ENCODE data around the gene UPF2.

Gene UPF2

GRCh38 chr10:11959966-11960365, 82.6 kb downstream of the UPF2 start:
- peaks cover 12% of the 10 kb centered on the region for H3K36me3 ChIP-seq (ENCODE audit: insufficient read depth, low read length)
- H3K27ac ChIP-seq (ENCODE audit: low read depth, low read length): no peak overlapping the region
- H3K4me1 ChIP-seq (ENCODE audit: control insufficient read depth, insufficient read depth, low read length, unreplicated experiment): no peaks in the 10 kb centered on the region
- no peaks in the 10 kb centered on the region for H3K27me3 ChIP-seq (ENCODE audit: insufficient read depth, low read length)
- H3K4me3 ChIP-seq (ENCODE audit: low read depth, low read length): no peak overlapping the region
- H3K79me2 ChIP-seq (ENCODE audit: control insufficient read depth, insufficient read depth, low read length, unreplicated experiment): no peaks in the 10 kb centered on the region
- H2AFZ ChIP-seq (ENCODE audit: low read length, unreplicated experiment): no peak overlapping the region

DNA sequence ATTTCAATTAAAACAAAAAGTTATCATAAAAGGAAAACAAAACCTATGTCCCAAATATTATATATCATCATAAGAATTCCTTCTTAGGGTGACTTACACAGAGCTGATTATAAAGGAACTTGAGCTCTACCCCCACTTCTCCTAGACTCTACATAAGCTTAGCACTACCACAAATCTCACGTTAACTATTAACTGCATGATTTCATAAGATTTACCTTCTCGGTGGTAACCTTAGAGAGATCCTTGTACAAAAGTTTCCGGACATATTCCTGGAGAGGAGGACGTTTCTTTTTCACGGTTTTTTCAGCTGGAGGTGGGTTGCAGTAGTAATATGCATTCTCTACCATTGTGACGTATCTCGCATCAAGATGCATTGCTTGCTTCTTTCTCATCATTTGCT, 83.7 kb downstream of the UPF2 start:
- Histone ChIP-seq H3K4me3 (ENCODE audit: low read depth, low read length) (no peak overlapping the region), H2AFZ (ENCODE audit: low read length, unreplicated experiment) (no peak overlapping the region), H3K27ac (ENCODE audit: low read depth, low read length) (no peak overlapping the region), H3K4me1 (ENCODE audit: control insufficient read depth, insufficient read depth, low read length, unreplicated experiment) (no peaks in the 10 kb centered on the region), H3K79me2 (ENCODE audit: control insufficient read depth, insufficient read depth, low read length, unreplicated experiment) (no peaks in the 10 kb centered on the region), H3K27me3 (ENCODE audit: insufficient read depth, low read length) (no peaks in the 10 kb centered on the region), H3K36me3 (ENCODE audit: insufficient read depth, low read length) (peaks cover 7% of the 10 kb centered on the region)

DNA sequence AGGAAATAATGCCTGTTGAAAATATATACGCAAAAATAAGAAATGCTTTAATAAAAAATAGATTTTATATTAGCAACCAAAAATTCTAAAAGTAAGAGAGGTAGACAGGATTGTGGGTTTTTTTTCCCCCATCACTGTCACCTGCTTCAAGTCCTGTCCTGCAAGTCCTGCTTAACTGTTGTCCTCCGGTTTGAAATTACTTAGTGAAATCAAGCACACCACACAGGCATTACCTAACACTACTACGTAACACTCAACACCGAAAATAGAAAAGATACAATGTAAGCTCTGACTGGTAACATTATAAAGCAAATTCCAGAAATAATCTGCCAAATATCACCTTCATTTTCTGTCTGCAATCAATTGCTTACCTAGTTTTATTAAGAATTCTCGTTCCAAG, 90.9 kb downstream of the UPF2 start:
- Histone ChIP-seq H3K27ac (ENCODE audit: low read depth, low read length) (no peak overlapping the region), H3K4me1 (ENCODE audit: control insufficient read depth, insufficient read depth, low read length, unreplicated experiment) (no peaks in the 10 kb centered on the region), H3K36me3 (ENCODE audit: insufficient read depth, low read length) (peaks cover 15% of the 10 kb centered on the region; the same call in 1 of the 2 replicates), H3K79me2 (ENCODE audit: control insufficient read depth, insufficient read depth, low read length, unreplicated experiment) (no peaks in the 10 kb centered on the region), H3K4me3 (ENCODE audit: low read depth, low read length) (no peak overlapping the region), H3K27me3 (ENCODE audit: insufficient read depth, low read length) (no peaks in the 10 kb centered on the region), H2AFZ (ENCODE audit: low read length, unreplicated experiment) (no peak overlapping the region)

GRCh38 chr10:11950325-11951018, 92.1 kb downstream of the UPF2 start:
- H3K36me3 ChIP-seq (ENCODE audit: insufficient read depth, low read length): peaks cover 9% of the 10 kb centered on the region; the same call in 1 of the 2 replicates
- H3K4me3 ChIP-seq (ENCODE audit: low read depth, low read length): no peak overlapping the region
- H2AFZ ChIP-seq (ENCODE audit: low read length, unreplicated experiment): no peak overlapping the region
- H3K4me1 ChIP-seq (ENCODE audit: control insufficient read depth, insufficient read depth, low read length, unreplicated experiment): no peaks in the 10 kb centered on the region
- H3K27me3 ChIP-seq (ENCODE audit: insufficient read depth, low read length): no peaks in the 10 kb centered on the region
- no peaks in the 10 kb centered on the region for H3K79me2 ChIP-seq (ENCODE audit: control insufficient read depth, insufficient read depth, low read length, unreplicated experiment)
- no peak overlapping the region for H3K27ac ChIP-seq (ENCODE audit: low read depth, low read length)

- Histone ChIP-seq H3K79me2 (ENCODE audit: control insufficient read depth, insufficient read depth, low read length, unreplicated experiment) (no peaks in the 10 kb centered on the region), H3K36me3 (ENCODE audit: insufficient read depth, low read length) (peaks cover 7% of the 10 kb centered on the region; the same call in 1 of the 2 replicates), H3K27me3 (ENCODE audit: insufficient read depth, low read length) (no peaks in the 10 kb centered on the region), H3K27ac (ENCODE audit: low read depth, low read length) (no peak overlapping the region), H3K4me1 (ENCODE audit: control insufficient read depth, insufficient read depth, low read length, unreplicated experiment) (no peaks in the 10 kb centered on the region), H3K4me3 (ENCODE audit: low read depth, low read length) (no peak overlapping the region), H2AFZ (ENCODE audit: low read length, unreplicated experiment) (no peak overlapping the region)
Observed at GRCh38 chr10:11949152-11949551, 93.5 kb downstream of the UPF2 start.

GRCh38 chr10:11946652-11947051, 96.0 kb downstream of the UPF2 start:
- no peaks in the 10 kb centered on the region for H3K79me2 ChIP-seq (ENCODE audit: control insufficient read depth, insufficient read depth, low read length, unreplicated experiment)
- H2AFZ ChIP-seq (ENCODE audit: low read length, unreplicated experiment): no peak overlapping the region
- H3K36me3 ChIP-seq (ENCODE audit: insufficient read depth, low read length): peaks cover 19% of the 10 kb centered on the region
- H3K27ac ChIP-seq (ENCODE audit: low read depth, low read length): no peak overlapping the region
- H3K4me1 ChIP-seq (ENCODE audit: control insufficient read depth, insufficient read depth, low read length, unreplicated experiment): no peaks in the 10 kb centered on the region
- H3K27me3 ChIP-seq (ENCODE audit: insufficient read depth, low read length): no peaks in the 10 kb centered on the region
- no peak overlapping the region for H3K4me3 ChIP-seq (ENCODE audit: low read depth, low read length)

GRCh38 chr10:11936389-11937152, 106.0 kb downstream of the UPF2 start:
- no peaks in the 10 kb centered on the region for H3K79me2 ChIP-seq (ENCODE audit: control insufficient read depth, insufficient read depth, low read length, unreplicated experiment)
- no peak overlapping the region for H3K4me3 ChIP-seq (ENCODE audit: low read depth, low read length)
- H3K27me3 ChIP-seq (ENCODE audit: insufficient read depth, low read length): no peaks in the 10 kb centered on the region
- no peak overlapping the region for H2AFZ ChIP-seq (ENCODE audit: low read length, unreplicated experiment)
- H3K27ac ChIP-seq (ENCODE audit: low read depth, low read length): no peak overlapping the region
- peaks cover 8% of the 10 kb centered on the region for H3K36me3 ChIP-seq (ENCODE audit: insufficient read depth, low read length)
- H3K4me1 ChIP-seq (ENCODE audit: control insufficient read depth, insufficient read depth, low read length, unreplicated experiment): no peaks in the 10 kb centered on the region

GRCh38 chr10:11934262-11934661, 108.3 kb downstream of the UPF2 start:
- H3K36me3 ChIP-seq (ENCODE audit: insufficient read depth, low read length): peaks cover 15% of the 10 kb centered on the region
- H3K4me1 ChIP-seq (ENCODE audit: control insufficient read depth, insufficient read depth, low read length, unreplicated experiment): no peaks in the 10 kb centered on the region
- no peak overlapping the region for H2AFZ ChIP-seq (ENCODE audit: low read length, unreplicated experiment)
- H3K27me3 ChIP-seq (ENCODE audit: insufficient read depth, low read length): no peaks in the 10 kb centered on the region
- H3K79me2 ChIP-seq (ENCODE audit: control insufficient read depth, insufficient read depth, low read length, unreplicated experiment): no peaks in the 10 kb centered on the region
- H3K27ac ChIP-seq (ENCODE audit: low read depth, low read length): no peak overlapping the region
- no peak overlapping the region for H3K4me3 ChIP-seq (ENCODE audit: low read depth, low read length)

DNA sequence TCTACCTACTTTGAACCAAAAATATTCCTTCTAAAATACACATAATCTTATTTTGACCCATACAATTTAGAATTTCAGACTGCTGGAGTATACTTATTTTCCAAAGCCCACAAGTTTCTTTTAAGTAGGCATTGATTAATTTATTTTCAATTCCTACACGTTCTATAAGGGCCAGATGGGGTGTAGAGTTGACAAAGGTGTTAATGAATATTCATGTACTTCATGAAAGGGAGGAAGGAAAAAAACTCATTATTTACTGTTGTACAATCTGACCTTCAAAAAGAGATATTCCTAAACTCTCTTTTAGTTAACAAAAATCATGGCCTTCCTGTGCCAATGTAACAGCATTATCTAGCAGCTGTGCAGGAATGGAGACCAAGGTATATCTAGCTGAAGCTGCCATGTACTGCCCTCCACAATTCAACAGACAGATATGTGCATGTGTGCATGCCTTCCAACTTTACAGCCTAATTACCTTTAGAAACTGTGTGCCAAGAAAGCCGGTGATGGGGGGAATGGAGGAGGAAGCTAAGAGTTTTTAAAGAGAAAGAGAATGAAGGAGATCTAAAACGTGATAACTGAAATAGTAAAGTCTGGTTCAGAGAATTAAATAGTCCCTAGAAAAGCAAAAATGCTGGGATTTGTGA, 108.9 kb downstream of the UPF2 start:
- Histone ChIP-seq H3K36me3 (ENCODE audit: insufficient read depth, low read length) (peaks cover 18% of the 10 kb centered on the region), H3K27ac (ENCODE audit: low read depth, low read length) (no peak overlapping the region)

DNA sequence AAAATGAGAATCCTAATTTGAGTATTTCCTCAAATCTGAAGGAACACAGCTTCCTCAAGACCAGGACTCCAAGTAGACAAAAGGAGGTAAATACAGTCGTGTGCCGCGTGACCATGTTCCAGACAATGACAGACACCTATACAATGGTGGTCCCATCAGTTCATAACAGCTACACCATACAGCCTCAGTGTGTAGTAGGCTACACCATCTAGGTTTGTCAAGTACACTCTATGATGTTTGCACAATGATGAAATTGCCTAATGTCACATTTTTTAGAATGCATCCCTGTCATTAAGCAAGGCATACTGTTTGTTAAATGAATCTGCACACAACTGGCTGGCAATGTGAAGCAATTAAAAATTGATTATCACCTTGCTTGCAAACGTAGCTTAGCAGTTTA, 111.6 kb downstream of the UPF2 start:
- H3K27ac ChIP-seq (ENCODE audit: low read depth, low read length): no peak overlapping the region
- peaks cover 27% of the 10 kb centered on the region for H3K36me3 ChIP-seq (ENCODE audit: insufficient read depth, low read length)
- no peak overlapping the region for H2AFZ ChIP-seq (ENCODE audit: low read length, unreplicated experiment)
- H3K27me3 ChIP-seq (ENCODE audit: insufficient read depth, low read length): no peaks in the 10 kb centered on the region
- no peaks in the 10 kb centered on the region for H3K79me2 ChIP-seq (ENCODE audit: control insufficient read depth, insufficient read depth, low read length, unreplicated experiment)
- no peaks in the 10 kb centered on the region for H3K4me1 ChIP-seq (ENCODE audit: control insufficient read depth, insufficient read depth, low read length, unreplicated experiment)
- H3K4me3 ChIP-seq (ENCODE audit: low read depth, low read length): no peak overlapping the region

More for the DNA sequence above, 108.9 kb downstream of the UPF2 start:
- H3K27me3 ChIP-seq (ENCODE audit: insufficient read depth, low read length): no peaks in the 10 kb centered on the region
- no peaks in the 10 kb centered on the region for H3K79me2 ChIP-seq (ENCODE audit: control insufficient read depth, insufficient read depth, low read length, unreplicated experiment)
- H2AFZ ChIP-seq (ENCODE audit: low read length, unreplicated experiment): no peak overlapping the region
- no peaks in the 10 kb centered on the region for H3K4me1 ChIP-seq (ENCODE audit: control insufficient read depth, insufficient read depth, low read length, unreplicated experiment)
- H3K4me3 ChIP-seq (ENCODE audit: low read depth, low read length): no peak overlapping the region
